Left renal pelvis (tissue), 4 donors: ENCODE results near the gene PLN. TPM values are rescaled to one million over a fixed set of nuclear protein-coding genes. Genes with fewer than 3 reads are reported as not detected.

Experiments
- DNase-seq, 4 donors: peaks; one replicate each; pipeline ENCODE4 v3.0.0-alpha.2; 2013; ENCODE audit warnings: low read depth in 4 of 4, low spot score in 3 of 4
- polyA plus RNA-seq, 4 donors: library from polyadenylated mRNA; unstranded; fragments of 120-200 nt; gene quantifications; one replicate each; pipeline ENCODE4 v1.2.1, GENCODE V29; 2013; ENCODE audit not compliant: insufficient read length in 4 of 4

The PLN gene
- polyA plus RNA-seq, 4 donors: 0.93 to 7.8 (median 4.1) TPM

GRCh38 chr6:118574051-118574865, 26.2 kb downstream of the PLN start:
- DNase-seq: no peak

DNA sequence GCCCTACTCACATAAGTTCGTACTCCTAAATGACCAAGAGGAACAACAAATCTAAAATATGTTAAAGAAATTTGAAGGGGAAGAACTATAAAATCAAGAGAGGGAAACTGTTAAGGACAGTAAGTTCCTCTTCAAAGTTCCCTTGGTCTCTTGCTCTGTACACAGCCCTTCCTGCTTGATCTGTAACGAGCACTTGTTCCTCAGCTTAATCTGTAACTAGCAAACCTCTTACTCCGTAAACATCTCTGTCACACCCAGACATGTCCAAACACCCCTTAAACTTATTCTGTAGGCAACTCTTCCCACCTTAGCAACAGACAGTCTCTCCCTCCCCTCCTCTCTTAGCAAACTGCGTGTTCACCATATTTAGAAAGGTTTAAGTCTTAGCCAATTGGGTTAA, 29.9 kb downstream of the PLN start:
- no peak for DNase-seq

GRCh38 chr6:118578617-118579016, 30.5 kb downstream of the PLN start:
- no peak for DNase-seq

GRCh38 chr6:118579786-118580185, 31.7 kb downstream of the PLN start:
- DNase-seq: no peak

- DNase-seq: peak; percentile 27 to 64 (median 46)
These were observed 32.7 kb downstream of the PLN start for GRCh38 chr6:118580585-118581419.

DNA sequence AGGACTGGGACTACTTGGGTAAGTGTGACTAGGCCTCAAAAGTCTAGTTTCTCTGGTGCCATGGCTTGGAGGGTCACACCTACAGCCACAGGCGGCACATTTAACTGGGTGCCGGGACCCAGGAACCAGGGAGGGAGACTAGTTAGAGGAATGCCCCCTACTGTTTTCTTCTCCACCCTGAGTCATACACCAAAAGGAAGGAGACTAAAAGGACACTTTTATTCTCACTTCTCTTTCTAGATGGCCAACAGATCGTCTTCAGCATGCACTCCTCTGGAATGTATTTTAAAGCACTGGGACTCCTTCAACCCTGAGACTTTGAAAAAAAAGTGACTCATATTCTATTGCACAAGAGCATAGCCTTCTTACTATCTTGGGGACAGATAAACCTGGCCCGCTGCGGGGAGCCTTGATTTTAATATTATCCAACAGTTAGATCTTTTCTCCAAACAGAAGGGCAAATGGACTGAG, 33.4 kb downstream of the PLN start:
- no peak for DNase-seq

DNA sequence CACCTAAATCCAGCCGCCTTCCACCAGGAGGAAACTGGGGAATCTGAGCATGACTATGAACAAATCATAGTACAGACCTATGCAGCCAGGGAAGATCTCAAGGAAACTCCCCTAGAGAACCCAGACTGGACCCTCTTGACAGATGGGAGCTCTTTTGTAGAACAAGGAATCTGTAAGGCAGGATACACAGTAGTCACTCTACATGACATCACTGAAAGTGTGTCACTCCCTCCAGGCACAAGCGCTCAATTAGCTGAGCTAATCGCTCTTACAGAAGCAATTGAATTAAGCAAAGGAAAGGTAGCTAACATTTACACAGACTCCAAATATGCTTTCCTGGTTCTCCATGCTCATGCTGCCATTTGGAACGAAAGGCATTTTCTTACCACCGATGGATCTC, 36.8 kb downstream of the PLN start:
- DNase-seq: no peak

GRCh38 chr6:118586746-118587485, 38.8 kb downstream of the PLN start:
- no peak for DNase-seq

DNA sequence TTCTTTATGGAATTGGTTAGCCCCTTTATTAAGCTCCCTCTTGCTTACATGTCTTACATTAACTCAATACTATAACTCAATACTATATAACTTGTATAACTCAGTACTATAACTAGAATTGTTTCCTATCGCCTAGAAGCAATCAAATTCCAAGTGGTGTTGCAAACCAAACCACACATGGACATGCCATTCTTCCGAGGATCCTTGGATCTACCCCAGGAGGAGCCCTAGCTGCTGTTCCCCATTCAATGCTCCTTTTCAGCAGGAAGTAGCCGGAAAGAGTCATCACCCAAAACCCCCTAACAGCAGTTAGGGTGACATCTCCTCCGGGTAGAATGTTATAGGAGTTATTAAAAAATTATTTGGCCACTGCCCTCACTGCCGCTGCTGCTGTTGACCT, 40.5 kb downstream of the PLN start:
- DNase-seq: no peak

DNA sequence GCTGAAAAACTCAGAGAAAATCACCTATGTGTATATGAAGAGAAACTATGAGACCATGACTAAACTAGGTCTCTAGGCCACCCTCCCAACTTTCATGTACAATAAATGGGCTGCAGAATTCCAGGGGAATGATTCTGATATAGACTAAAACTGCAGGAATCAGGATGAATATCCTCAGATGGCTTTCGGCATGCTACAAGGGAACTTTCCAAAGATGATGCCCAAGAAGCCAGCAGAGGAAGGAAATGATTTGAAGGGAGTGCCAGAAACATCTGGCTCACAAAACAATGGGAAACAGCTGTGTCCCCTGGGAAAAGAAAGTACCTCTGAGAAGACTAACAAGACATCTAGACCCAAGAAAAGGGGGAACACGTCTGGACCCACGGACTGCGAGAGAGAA, 41.1 kb downstream of the PLN start:
- DNase-seq: no peak

- no peak for DNase-seq
These were observed 41.7 kb downstream of the PLN start for GRCh38 chr6:118589649-118590365.

- no peak for DNase-seq
These were observed 43.8 kb downstream of the PLN start for GRCh38 chr6:118591897-118592296.

- no peak for DNase-seq
These were observed 46.8 kb downstream of the PLN start for GRCh38 chr6:118594877-118595276.

GRCh38 chr6:118596774-118597320, 48.8 kb downstream of the PLN start:
- DNase-seq: no peak

DNA sequence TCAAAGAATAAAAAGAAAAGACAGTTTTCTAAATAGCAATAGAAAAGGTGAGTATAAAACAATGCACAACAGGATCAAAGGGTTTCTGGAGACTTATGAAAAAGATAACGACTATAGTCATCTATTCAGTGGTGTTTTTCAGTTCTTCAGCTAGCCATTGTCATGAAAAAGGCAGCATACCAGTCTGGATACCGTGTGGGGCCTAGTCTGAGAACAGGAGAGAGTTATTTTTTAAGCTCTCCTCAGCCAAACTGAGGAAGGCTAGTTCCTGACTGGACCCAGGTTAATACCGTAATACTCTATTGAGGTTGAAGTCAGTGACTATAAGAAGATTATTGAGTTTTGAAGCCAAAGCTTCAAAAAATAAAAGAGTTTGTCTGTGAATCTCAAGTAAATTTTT, 49.5 kb downstream of the PLN start:
- DNase-seq: no peak

DNA sequence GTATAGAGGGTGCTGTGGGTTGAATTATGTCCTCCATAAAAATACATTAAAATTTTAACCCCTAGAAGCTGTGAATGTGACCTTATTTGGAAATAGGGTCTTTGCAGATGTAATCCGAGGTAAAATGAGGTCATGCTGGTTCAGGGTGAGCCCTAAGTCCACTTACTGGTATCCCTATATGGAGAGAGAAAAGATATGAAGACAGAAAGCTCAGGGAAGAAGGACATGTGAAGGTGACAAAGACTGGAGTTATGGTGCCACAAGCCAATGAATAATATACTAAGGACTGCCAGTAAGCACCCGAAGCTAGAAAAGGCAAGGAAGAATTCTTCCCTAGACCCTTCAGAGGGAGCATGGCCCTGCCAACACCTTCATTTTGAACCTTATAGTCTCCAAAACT, 50.2 kb downstream of the PLN start:
- no peak for DNase-seq

- no peak for DNase-seq
These were observed 54.2 kb downstream of the PLN start for GRCh38 chr6:118602300-118602699.

GRCh38 chr6:118603372-118603771, 55.3 kb downstream of the PLN start:
- no peak for DNase-seq

DNA sequence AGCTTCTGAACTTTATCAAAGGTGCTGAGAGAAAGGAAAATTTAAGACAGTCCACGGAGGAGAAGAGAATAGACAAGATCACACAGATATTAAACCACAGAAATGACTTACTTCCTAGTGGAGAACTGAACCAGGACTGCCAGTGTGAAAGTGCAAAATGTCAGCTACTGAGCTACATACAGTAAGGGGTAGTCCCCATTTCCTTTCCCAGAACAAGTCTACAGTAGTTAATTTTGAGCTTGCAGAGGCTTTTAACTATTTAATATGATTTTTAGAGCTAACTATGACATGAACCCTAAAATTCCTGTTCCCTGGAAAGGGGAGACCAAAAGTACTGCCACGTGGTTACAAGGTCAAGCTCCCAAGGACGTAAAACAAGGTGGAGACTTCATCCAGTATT, 58.2 kb downstream of the PLN start:
- DNase-seq: no peak

GRCh38 chr6:118606858-118607257, 58.8 kb downstream of the PLN start:
- no peak for DNase-seq
